M059J (cell line): ENCODE measurements around the gene PLD4. TPM values are rescaled to one million over a fixed set of nuclear protein-coding genes. Genes with fewer than 3 reads are reported as not detected.
"Not testable (repeated sequence)": the region's sequence is repeated elsewhere in the genome, so short reads cannot be mapped to it uniquely, and the experiment has no call there.

ENCODE experiments used
- DNase-seq: peaks from one replicate; pipeline ENCODE4 v3.0.0-alpha.2; 2012; ENCODE audit warnings: low read depth
- total RNA-seq: library from RNA; depleted of rRNA; stranded (reverse); fragments of >200 nt; shearing (Covaris generic); gene quantifications from 2 replicates; pipeline ENCODE4 v1.2.3, GENCODE V29; 2014

PLD4 gene
- total RNA-seq, 1 experiment from 2014 or later: not detected

DNA sequence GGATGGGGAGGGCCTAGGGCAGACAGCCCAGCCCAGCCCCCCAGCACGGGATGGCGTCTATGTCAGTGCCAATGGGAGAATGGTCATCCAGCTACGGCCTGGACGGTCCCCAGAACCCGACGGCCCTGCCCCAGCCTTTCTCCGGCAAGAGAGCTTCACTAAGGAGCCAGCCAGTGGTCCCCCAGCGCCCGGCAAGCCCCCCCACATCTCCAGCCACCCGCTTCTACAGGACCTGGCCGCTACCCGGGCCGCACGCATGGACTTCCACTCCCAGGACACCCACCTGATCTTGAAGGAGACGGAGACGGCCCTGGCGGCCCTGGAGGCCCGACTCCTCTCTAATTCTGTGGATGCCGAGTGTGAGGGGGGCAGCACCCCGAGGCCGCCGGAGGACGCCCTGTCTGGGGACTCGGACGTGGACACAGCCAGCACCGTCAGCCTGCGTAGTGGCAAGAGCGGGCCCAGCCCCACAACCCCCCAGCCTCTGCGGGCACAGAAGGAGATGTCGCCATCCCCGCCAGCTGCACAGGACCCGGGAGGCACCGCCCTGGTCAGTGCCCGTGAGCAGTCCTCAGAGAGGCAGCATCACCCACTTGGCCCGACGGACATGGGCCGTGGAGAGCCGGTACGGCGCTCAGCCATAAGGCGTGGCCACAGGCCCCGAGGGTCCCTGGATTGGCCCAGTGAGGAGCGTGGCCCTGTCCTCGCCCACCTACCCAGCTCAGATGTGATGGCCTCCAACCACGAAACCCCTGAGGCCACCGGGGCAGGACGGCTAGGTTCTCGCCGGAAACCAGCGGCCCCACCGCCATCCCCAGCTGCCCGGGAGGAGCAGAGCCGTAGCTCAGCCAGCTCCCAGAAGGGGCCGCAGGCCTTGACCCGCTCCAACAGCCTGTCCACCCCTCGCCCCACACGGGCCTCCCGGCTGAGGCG is 37.7 kb upstream of the PLD4 start:
- no peak for DNase-seq

DNA sequence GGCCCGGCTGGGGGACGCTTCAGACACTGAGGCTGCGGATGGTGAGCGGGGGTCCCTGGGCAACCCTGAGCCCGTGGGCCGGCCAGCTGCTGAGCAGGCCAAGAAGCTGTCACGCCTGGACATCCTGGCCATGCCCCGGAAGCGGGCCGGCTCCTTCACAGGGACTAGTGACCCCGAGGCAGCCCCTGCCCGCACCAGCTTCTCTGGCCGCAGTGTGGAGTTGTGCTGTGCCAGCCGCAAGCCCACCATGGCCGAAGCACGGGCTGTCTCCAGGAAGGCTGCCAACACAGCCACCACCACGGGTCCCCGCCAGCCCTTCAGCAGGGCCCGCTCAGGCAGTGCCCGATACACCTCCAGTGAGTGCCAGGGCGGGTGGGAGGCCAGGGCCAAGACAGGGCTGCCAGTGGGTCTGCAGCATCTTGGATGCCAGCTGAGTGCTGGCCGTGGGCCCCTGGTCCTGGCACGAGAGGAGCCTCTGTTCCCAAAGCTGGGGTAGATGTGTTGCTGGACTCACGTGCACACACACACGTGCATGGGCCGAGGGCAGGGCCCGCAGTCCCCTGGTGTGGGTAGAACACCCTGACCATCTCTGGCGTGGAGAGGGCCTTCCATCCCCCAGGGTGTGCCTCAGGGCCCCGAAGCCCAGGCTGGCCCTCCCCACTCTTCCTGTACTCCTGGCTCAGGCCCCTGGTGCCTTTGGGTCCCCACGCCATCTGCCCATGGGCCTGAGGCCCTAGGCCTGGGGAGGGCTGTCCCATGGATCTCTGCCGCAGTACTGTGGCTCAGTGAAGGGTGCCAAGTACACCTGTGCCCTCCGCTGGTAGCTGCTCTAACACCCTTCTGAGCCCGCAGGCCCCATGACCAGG is 36.8 kb upstream of the PLD4 start:
- DNase-seq: no peak

DNA sequence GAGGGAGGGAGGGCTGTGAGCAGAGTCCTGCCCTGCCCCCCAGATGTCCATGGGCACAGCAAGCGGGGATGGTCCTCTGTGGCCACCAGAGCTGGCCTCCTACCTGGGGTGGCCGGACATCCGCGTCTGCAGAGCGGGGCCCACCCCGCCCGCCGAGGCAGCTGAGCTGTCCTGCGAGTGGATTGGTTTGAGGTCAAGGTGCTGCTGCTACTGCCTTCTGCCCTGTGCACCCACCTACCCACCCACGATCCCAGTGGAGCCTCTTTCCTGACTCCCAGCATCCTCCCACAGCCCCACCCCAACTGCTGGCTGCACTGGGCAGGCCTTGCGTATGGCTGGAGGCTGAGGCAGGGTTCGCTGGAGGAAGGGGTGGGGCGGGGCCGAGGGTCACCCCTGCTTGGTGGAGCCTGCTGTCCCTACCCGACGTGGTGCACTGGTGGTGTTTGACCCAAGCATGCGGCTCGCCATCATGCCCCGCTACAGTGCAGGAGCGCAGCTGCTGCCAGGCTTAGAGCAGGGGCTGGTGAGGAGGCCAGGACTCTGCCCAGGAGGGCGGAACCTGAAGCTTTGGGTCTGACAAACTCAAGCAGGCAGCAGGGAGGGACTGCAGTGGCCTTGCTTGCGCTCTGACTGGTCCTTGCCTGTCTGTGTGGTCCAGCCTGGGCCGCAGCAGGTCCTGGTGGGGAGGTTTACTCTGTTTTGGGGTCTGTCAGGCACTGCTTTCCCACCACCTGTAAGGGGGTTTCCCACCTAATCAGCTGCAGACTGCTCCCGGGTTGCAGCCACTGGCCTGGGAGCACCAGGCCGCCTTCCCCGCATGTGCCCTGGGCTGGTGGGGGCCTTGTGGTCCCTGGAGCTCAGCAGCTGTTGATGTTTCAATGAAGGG is 35.9 kb upstream of the PLD4 start:
- no peak for DNase-seq

DNA sequence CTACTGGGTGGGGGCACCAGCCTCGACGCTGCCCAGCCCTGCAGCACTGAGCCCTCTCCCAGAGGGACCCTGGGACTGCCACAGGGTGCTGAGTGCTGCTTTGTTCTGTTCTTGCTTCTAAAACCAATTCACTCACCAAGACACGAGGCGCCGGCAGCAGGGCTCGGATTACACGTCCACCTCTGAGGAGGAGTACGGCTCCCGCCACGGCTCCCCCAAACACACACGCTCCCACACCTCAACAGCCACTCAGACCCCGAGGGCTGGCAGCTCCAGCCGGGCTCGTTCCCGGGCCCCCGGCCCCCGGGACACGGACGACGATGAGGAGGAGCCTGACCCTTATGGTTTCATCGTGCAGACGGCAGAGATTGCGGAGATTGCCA is 35.3 kb upstream of the PLD4 start:
- no peak for DNase-seq

DNA sequence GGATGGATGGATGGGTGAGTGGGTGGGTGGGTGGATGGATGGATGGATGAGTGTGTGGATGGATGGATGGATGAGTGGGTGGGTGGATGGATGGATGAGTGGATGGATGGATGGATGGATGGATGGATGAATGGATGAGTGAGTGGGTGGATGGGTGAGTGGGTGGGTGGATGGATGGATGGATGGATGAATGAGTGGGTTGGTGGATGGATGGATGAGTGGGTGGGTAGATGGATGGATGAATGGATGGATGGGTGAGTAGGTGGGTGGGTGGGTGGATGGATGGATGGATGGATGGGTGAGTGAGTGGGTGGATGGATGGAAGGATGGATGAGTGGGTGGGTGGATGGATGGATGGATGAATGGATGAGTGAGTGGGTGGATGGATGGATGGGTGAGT is 34.4 kb upstream of the PLD4 start:
- DNase-seq: not testable (repeated sequence)

DNA sequence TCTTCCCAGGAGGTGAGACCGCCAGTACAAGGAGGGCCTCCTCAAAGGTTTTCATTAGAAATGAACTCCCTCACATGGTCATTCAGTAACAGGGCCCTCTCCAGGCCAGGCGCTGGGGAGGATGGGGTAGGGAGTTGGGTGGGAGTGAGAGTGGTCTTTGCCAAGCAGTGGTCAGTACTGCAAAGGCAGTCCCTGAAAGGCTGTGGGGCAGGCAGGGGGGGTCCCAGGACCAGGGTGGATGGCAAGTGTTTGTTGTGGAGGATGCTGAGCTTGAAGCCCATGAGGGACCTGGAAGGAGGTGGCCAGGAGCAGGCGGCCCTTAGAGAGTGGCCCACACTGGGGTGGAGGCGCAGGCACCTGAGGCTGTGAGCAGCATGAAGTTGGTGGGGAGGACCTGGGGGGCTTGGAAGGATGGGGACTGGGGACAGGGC is 33.5 kb upstream of the PLD4 start:
- DNase-seq: no peak

DNA sequence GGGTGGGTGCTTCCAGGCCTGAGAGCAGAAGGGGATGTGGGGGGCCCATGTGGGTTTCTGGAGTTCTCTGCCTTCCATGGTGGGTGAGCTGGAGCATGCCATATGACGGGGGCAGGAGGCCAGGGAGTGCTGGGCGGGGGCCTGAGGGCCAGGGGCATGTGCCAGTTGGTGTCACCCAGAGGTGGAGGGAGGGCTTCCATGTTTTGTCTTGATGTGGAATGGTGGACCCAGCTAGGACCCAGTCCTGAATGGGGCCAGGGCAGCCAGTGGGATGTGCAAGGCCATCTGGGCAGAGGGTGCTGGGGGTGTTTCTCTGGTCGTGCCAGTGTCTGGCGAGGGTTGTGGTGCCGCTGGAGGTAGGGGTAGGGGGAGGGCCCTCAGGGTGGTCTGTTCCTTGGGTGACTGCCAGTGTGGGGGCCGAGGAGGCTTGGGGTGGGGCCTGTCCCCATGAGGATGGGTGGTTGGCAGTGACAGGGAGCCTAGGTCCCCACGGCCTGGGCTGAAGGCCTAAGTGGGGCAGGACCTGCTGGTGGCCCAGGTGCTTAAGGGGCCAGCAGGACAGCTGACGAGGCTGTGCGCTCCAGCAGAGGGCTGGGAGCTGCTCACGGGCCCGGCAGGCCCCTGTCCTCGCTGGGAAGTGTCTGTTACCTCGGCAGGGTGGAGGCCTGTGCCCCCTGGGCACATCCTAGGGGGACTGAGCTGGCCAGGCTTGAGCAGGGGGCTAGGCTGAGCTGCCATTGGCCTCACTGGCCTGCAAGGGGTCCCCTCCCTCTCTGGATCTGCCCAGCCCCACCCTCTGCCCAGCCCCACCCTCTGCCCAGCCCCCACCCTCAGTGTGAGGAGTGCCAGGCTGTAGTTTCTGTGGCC is 32.8 kb upstream of the PLD4 start:
- no peak for DNase-seq

DNA sequence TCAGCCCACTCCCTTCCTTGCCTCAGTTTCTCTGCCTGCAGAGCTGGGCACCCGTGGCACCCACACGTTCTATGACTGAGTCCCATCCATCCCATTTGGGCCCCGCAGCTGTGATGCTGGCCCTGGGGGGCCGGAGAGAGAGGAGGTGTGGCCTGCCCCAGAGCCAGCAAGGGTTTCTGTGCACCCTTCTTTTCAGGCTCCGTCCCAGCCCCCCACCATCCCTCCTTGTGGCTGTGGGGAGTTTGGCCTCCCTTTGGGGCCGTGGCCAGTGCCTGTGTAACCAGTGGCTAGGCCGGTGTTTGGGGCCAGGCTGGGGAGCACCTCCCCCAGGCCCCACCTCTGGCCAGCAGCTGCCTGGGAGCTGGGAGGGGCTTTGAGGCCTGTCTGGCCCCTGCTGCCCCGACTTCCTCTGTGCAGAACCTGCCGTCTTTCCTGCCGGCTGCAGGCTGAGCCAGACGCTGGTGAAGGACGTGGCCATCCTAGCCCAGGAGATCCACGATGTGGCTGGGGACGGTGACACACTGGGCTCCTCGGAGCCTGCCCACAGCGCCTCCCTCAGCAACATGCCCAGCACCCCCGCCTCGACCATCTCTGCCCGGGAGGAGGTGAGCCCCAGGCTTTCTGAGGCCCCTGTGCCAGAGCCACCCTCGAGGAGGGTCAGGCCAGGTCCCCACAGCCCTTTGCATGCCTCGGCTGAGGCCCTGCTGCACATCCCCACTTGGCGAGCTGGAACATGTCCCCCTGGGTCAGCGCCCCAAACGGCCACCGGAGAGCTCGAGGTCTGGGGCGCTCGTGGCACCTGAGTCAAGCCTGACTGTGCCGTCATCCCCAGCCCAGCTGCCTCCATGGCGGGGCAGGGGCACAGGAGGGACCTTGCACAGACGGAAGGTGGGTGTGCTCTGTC is 31.9 kb upstream of the PLD4 start:
- no peak for DNase-seq

DNA sequence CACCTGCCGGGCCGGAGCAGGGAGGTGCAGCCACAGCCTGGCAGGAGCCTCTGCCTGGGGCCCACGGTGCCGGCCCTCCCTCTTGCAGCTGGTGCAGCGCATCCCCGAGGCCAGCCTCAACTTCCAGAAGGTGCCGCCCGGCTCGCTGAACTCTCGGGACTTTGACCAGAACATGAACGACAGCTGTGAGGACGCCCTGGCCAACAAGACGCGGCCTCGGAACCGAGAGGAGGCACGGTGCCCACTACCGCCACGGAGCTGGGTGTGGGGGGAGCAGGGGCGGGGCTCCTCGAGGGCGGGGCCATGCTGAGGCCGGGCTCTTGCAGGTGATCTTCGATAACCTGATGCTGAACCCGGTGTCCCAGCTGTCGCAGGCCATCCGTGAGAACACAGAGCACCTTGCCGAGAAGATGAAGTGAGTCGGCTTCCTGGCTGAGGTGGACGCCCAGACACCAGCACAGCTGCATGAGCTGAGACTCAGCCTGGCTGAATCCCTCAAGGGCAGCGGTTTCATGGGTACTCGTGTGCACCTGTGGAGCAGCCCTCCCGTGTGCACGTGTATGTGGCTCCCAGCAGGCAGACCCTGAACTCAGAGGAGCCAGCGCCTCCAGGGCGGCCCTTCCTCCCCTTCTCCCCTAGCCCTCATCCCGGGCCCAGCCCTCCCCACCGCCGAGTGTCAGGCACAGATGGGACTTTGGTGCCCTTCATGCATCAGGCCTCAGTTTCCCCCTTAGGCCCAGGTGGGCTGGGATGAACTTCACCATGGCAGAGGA is 31.1 kb upstream of the PLD4 start:
- no peak for DNase-seq

DNA sequence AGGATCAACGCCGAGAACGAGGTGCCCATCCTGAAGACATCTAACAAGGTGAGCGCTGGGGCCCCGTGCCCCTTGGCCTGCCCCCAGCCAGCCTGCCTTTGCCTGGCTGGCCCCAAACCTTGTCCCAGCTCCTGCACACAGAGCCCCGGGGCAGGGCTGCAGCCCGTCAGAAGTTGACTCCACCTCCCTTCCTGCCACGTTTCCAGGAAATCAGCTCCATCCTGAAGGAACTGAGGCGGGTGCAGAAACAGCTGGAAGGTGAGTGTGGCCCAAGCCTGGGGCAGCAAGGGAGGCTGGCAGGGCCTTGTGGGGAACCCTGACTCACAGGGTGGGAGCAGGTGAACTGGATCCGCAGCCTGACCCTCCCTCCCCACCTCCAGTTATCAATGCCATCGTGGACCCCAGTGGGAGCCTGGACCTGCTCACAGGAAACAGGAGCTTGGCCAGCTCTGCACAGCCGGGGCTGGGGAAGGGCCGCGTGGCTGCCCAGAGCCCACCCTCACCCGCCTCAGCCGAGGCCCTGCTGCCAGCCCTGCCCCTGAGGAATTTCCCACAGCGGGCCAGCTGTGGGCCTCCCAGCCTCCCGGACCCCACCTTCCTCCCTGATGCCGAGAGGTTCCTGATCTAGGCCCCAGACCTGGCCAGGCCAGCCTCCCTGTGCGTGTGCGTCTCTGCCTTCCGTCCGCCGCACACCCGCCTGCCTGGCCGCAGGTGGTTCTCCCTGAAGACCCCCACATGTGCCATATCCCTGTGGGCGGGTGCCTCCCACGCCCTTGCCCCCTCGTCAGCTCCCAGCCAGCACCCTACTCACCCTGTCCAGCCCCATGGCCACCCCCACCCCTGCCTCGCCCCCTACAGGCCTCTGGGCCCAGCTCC is 30.1 kb upstream of the PLD4 start:
- DNase-seq: no peak

DNA sequence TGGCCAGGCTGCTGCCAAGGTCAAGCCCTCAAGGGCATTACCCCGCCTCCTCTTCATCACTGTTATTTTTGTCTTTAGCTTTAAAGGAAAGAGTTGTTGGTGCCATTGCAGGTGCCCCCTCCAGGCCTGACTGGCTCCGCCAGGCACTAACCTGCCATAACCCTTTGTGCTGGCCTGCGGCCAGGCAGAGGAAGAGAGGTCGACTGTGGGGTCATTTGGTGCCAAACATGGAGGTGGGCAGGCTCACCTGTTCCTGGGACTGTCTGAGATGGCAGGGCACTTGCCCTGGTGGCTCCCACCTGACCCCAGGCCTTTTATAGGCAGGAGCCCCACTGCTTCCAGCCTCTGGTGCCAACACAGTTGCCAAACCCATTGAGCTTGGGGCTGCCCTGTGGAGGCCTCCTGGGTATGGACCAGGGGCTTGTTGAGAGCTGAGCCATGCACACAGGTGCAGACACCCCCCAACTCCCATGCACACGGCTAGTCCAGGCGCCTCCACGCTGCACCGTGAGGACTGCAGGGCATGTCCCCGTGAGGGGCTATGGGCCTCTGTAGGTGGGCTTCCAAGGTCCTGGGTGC is 29.4 kb upstream of the PLD4 start:
- no peak for DNase-seq

DNA sequence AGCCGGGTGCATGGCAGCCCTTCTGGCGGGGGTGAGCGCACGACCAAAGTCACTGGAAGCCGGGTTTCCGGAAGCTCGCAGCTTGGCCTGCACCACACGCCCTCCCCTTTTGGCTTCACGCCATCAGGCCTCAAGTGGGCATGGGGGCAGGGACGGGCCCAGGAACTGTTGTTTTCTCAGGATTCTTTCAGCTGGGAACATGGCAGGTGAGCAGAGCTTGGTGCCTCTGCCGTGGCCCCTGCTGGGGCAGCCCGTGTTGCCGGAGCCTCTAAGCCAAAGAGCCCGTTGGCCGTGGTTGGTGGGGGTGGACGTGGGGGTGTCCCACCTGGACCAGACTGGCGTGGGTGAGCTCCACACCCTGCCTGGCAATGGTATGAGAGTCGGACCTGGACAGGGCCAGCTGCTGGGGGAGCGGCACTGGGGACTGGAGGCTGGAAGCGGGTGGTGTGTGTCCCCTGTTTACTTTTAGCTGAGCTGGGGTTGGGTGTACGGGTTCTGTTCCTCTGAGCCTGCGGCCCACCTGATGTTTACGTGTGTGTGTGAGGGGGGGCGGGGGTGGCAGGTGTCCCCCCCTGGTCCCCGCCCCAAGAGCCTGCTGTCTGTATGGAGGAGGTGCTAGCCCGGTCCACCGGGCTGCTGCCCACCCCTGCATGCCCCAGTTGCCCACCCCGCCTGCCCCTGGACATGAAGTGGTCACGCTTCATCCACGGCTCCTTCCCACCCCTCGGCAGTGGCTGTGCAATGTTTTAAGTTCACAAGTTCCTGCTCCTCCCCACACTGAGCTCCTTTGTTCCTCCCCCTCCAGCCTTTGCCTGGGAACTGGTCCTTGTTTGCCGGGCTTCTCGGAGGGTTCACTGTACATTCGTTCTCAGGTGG is 28.7 kb upstream of the PLD4 start:
- no peak for DNase-seq

DNA sequence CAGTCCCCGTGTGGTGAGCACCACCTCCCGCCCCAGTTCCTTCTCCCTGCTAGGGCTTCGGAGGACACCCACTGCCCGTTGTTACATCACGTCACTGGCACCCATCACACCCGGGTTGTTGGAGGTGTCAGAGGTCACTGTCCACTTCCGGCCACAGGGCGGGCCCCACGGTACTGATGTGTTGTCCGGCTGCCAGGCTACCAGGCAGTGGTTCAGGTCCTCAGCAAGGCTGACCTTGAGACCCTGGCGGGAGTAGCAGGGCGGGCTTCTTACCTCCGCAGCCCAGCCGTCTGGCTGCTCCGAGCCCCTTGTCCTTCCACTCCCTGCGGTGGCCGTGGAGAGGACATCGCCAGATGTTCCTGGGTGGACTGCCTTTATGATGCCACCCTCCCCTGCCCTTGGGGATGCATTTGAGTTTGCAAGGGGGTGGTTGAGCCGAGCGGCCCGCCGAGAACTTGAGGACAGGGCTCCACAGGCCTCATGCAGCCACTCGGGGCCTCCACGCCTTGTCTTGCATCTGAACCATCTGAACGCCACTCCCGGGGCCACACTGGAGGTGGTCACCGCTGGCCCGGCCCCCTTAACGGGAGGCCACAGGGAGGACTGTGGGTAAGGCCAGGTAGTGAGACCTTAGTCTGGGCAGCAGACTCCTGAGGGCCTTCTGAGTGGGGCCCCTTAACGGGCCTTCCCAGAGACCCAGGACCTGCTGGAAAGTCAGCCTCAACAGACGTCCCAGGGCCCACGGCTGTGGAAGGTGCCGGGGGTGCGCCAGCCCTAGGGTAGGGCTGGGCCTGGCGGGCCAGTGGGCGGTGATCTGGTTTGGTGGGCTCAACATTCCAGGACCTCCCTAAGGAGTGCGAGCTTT is 27.1 kb upstream of the PLD4 start:
- no peak for DNase-seq

DNA sequence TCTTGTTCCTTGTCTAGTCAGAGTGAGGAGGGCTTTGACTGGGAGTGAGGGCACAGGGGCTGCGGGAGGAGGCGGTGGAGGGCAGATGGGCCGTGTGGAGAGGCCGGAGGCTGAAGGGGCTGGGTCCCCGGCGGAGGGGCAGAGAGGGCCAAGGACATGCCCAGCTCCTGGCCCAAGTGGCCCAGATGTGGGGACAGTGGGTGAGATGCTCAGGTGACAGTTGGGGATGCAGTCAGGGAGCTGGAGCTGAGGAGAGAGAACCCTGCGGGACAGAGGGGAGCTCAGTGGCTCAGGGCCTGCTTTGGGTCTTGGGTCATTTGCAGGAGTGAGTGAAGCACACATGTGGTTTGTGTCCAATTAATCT is 26.5 kb upstream of the PLD4 start:
- DNase-seq: no peak

DNA sequence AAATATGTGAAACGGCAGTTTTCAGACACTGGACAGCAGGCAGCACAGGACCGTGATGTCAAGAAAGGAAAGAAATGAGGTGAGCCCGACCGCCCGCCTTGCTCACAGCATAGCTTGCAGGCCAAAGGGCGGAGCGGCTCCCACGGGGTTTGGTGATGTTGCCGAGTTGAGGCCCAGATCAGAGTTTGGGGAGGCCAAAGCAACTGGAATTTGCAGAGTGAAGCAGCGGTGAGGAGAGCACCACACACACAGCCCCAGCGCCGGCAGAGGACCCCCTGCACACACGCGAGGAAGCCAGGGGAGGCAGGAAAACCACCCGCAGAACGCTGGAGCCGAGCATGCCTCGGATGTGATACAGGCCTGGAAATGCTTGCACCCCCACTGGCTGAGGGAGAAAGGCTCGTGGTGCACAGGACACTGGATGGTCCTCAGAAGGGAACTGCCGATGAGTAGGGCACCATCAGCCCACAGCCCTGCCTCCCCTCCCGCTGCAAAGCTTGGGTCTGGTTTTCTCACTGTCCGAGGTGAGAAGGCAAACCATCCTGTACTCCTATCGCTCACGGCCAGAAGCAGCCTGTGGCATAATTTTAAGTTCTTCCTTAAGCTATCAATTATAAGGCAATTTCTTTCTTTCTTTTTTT is 25.7 kb upstream of the PLD4 start:
- no peak for DNase-seq
